ENCODE data around the gene VEPH1.

VEPH1 gene

GRCh38 chr3:157529751-157530150 is 26.5 kb upstream of the VEPH1 start:
- Histone ChIP-seq H2BK120ac (ENCODE audit: low read depth, low read length) (no peak overlapping the region), H3K4me2 (ENCODE audit: low read length) (no peak overlapping the region), H3K18ac (ENCODE audit: low read length) (no peak overlapping the region), H3K4me3 (ENCODE audit: low read length) (no peak overlapping the region), H3K36me3 (ENCODE audit: control insufficient read depth, insufficient read depth, low read length) (no peaks in the 10 kb centered on the region), H2BK5ac (ENCODE audit: low read length) (no peak overlapping the region), H3K4ac (ENCODE audit: low read depth, low read length) (no peak overlapping the region), H3K79me1 (ENCODE audit: low read length) (no peaks in the 10 kb centered on the region), H3K56ac (ENCODE audit: low read length) (no peak overlapping the region), H2BK15ac (replicated peaks; ENCODE audit: low read depth) (no peak overlapping the region), H3K9ac (ENCODE audit: low read length) (no peak overlapping the region), H3K27me3 (ENCODE audit: insufficient read depth, low read length, poor library complexity) (no peaks in the 10 kb centered on the region), H3K27ac (ENCODE audit: low read depth, low read length) (no peak overlapping the region), H2AK5ac (ENCODE audit: low read length) (no peak overlapping the region), H3K23ac (ENCODE audit: low read length) (no peak overlapping the region), H4K5ac (ENCODE audit: low read length) (no peak overlapping the region), H3K79me2 (ENCODE audit: control insufficient read depth, insufficient read depth, low read length) (no peaks in the 10 kb centered on the region), H3K4me1 (ENCODE audit: control insufficient read depth, low read depth, low read length) (peaks cover 2% of the 10 kb centered on the region), H4K8ac (ENCODE audit: low read depth, low read length) (no peak overlapping the region)
- DNase-seq, result no peak
- WGBS (ENCODE audit: extremely low coverage, insufficient coverage, low lambda C conversion rate), result no CpG with 5 or more reads among the region's 2 CpGs

GRCh38 chr3:157529085-157529484 is 25.9 kb upstream of the VEPH1 start:
- Histone ChIP-seq H2BK120ac (ENCODE audit: low read depth, low read length) (no peak overlapping the region), H3K4ac (ENCODE audit: low read depth, low read length) (no peak overlapping the region), H3K23ac (ENCODE audit: low read length) (no peak overlapping the region), H3K4me3 (ENCODE audit: low read length) (no peak overlapping the region), H2BK5ac (ENCODE audit: low read length) (no peak overlapping the region), H3K18ac (ENCODE audit: low read length) (no peak overlapping the region), H3K79me1 (ENCODE audit: low read length) (no peaks in the 10 kb centered on the region), H3K56ac (ENCODE audit: low read length) (no peak overlapping the region), H3K9ac (ENCODE audit: low read length) (no peak overlapping the region), H2AK5ac (ENCODE audit: low read length) (no peak overlapping the region), H3K79me2 (ENCODE audit: control insufficient read depth, insufficient read depth, low read length) (no peaks in the 10 kb centered on the region), H2BK15ac (replicated peaks; ENCODE audit: low read depth) (no peak overlapping the region), H3K4me2 (ENCODE audit: low read length) (no peak overlapping the region), H3K4me1 (ENCODE audit: control insufficient read depth, low read depth, low read length) (peaks cover 2% of the 10 kb centered on the region), H3K27me3 (ENCODE audit: insufficient read depth, low read length, poor library complexity) (no peaks in the 10 kb centered on the region), H3K36me3 (ENCODE audit: control insufficient read depth, insufficient read depth, low read length) (no peaks in the 10 kb centered on the region), H4K8ac (ENCODE audit: low read depth, low read length) (no peak overlapping the region), H3K27ac (ENCODE audit: low read depth, low read length) (no peak overlapping the region), H4K5ac (ENCODE audit: low read length) (no peak overlapping the region)
- WGBS (ENCODE audit: extremely low coverage, insufficient coverage, low lambda C conversion rate), result no CpG with 5 or more reads among the region's 2 CpGs
- DNase-seq, result no peak

- Histone ChIP-seq H3K18ac (ENCODE audit: low read length) (no peak overlapping the region), H2BK5ac (ENCODE audit: low read length) (no peak overlapping the region), H2AK5ac (ENCODE audit: low read length) (no peak overlapping the region), H3K79me1 (ENCODE audit: low read length) (no peaks in the 10 kb centered on the region), H3K27me3 (ENCODE audit: insufficient read depth, low read length, poor library complexity) (no peaks in the 10 kb centered on the region), H3K23ac (ENCODE audit: low read length) (no peak overlapping the region), H3K36me3 (ENCODE audit: control insufficient read depth, insufficient read depth, low read length) (no peaks in the 10 kb centered on the region), H4K8ac (ENCODE audit: low read depth, low read length) (no peak overlapping the region), H4K5ac (ENCODE audit: low read length) (no peak overlapping the region), H2BK120ac (ENCODE audit: low read depth, low read length) (no peak overlapping the region), H3K27ac (ENCODE audit: low read depth, low read length) (no peak overlapping the region), H3K4ac (ENCODE audit: low read depth, low read length) (no peak overlapping the region), H3K4me2 (ENCODE audit: low read length) (no peak overlapping the region), H2BK15ac (replicated peaks; ENCODE audit: low read depth) (no peak overlapping the region), H3K4me1 (ENCODE audit: control insufficient read depth, low read depth, low read length) (peaks cover 2% of the 10 kb centered on the region), H3K56ac (ENCODE audit: low read length) (no peak overlapping the region), H3K9ac (ENCODE audit: low read length) (no peak overlapping the region), H3K4me3 (ENCODE audit: low read length) (no peak overlapping the region), H3K79me2 (ENCODE audit: control insufficient read depth, insufficient read depth, low read length) (no peaks in the 10 kb centered on the region)
- DNase-seq, result no peak
- no CpG with 5 or more reads among the region's 5 CpGs for WGBS (ENCODE audit: extremely low coverage, insufficient coverage, low lambda C conversion rate)
Measured at GRCh38 chr3:157527131-157527881, 24.1 kb upstream of the VEPH1 start.

- no peak overlapping the region for H2BK15ac ChIP-seq (replicated peaks; ENCODE audit: low read depth)
- no peak overlapping the region for H3K23ac ChIP-seq (ENCODE audit: low read length)
- no peak overlapping the region for H3K18ac ChIP-seq (ENCODE audit: low read length)
- no peaks in the 10 kb centered on the region for H3K79me1 ChIP-seq (ENCODE audit: low read length)
- no peak overlapping the region for H3K27ac ChIP-seq (ENCODE audit: low read depth, low read length)
- no peak overlapping the region for H2BK120ac ChIP-seq (ENCODE audit: low read depth, low read length)
- no peak overlapping the region for H4K8ac ChIP-seq (ENCODE audit: low read depth, low read length)
- no peak overlapping the region for H3K4ac ChIP-seq (ENCODE audit: low read depth, low read length)
- no peaks in the 10 kb centered on the region for H3K27me3 ChIP-seq (ENCODE audit: insufficient read depth, low read length, poor library complexity)
- no peak overlapping the region for H3K4me2 ChIP-seq (ENCODE audit: low read length)
- no peak overlapping the region for H3K4me3 ChIP-seq (ENCODE audit: low read length)
- no peaks in the 10 kb centered on the region for H3K4me1 ChIP-seq (ENCODE audit: control insufficient read depth, low read depth, low read length)
- H3K9ac ChIP-seq (ENCODE audit: low read length), result no peak overlapping the region
- H3K36me3 ChIP-seq (ENCODE audit: control insufficient read depth, insufficient read depth, low read length), result no peaks in the 10 kb centered on the region
- H2BK5ac ChIP-seq (ENCODE audit: low read length), result no peak overlapping the region
- no CpG with 5 or more reads among the region's 2 CpGs for WGBS (ENCODE audit: extremely low coverage, insufficient coverage, low lambda C conversion rate)
- no peak overlapping the region for H2AK5ac ChIP-seq (ENCODE audit: low read length)
- H3K79me2 ChIP-seq (ENCODE audit: control insufficient read depth, insufficient read depth, low read length), result no peaks in the 10 kb centered on the region
- DNase-seq, result no peak
- H3K56ac ChIP-seq (ENCODE audit: low read length), result no peak overlapping the region
- H4K5ac ChIP-seq (ENCODE audit: low read length), result no peak overlapping the region
Measured at GRCh38 chr3:157526036-157526435, 22.8 kb upstream of the VEPH1 start.

GRCh38 chr3:157523814-157524213 is 20.6 kb upstream of the VEPH1 start:
- no peaks in the 10 kb centered on the region for H3K79me1 ChIP-seq (ENCODE audit: low read length)
- no peak overlapping the region for H3K4me3 ChIP-seq (ENCODE audit: low read length)

GRCh38 chr3:157522648-157523047 is 19.4 kb upstream of the VEPH1 start:
- H4K5ac ChIP-seq (ENCODE audit: low read length), result no peak overlapping the region
- no peaks in the 10 kb centered on the region for H3K79me1 ChIP-seq (ENCODE audit: low read length)
- no peak overlapping the region for H3K4ac ChIP-seq (ENCODE audit: low read depth, low read length)
- H3K18ac ChIP-seq (ENCODE audit: low read length), result no peak overlapping the region
- H3K4me3 ChIP-seq (ENCODE audit: low read length), result no peak overlapping the region
- H3K23ac ChIP-seq (ENCODE audit: low read length), result no peak overlapping the region
- no peak for DNase-seq
- H2BK120ac ChIP-seq (ENCODE audit: low read depth, low read length), result no peak overlapping the region
- no peaks in the 10 kb centered on the region for H3K27me3 ChIP-seq (ENCODE audit: insufficient read depth, low read length, poor library complexity)
- no peaks in the 10 kb centered on the region for H3K4me1 ChIP-seq (ENCODE audit: control insufficient read depth, low read depth, low read length)
- H3K4me2 ChIP-seq (ENCODE audit: low read length), result no peak overlapping the region
- H4K8ac ChIP-seq (ENCODE audit: low read depth, low read length), result no peak overlapping the region
- H3K36me3 ChIP-seq (ENCODE audit: control insufficient read depth, insufficient read depth, low read length), result no peaks in the 10 kb centered on the region
- no peak overlapping the region for H2BK15ac ChIP-seq (replicated peaks; ENCODE audit: low read depth)
- H2AK5ac ChIP-seq (ENCODE audit: low read length), result no peak overlapping the region
- H3K27ac ChIP-seq (ENCODE audit: low read depth, low read length), result no peak overlapping the region
- H3K56ac ChIP-seq (ENCODE audit: low read length), result no peak overlapping the region
- H3K79me2 ChIP-seq (ENCODE audit: control insufficient read depth, insufficient read depth, low read length), result no peaks in the 10 kb centered on the region
- no peak overlapping the region for H3K9ac ChIP-seq (ENCODE audit: low read length)
- no peak overlapping the region for H2BK5ac ChIP-seq (ENCODE audit: low read length)

More at GRCh38 chr3:157523814-157524213, 20.6 kb upstream of the VEPH1 start:
- no peaks in the 10 kb centered on the region for H3K27me3 ChIP-seq (ENCODE audit: insufficient read depth, low read length, poor library complexity)
- H4K8ac ChIP-seq (ENCODE audit: low read depth, low read length), result no peak overlapping the region
- no peak overlapping the region for H3K4ac ChIP-seq (ENCODE audit: low read depth, low read length)
- H2AK5ac ChIP-seq (ENCODE audit: low read length), result no peak overlapping the region
- no peak overlapping the region for H3K4me2 ChIP-seq (ENCODE audit: low read length)
- no peak overlapping the region for H3K56ac ChIP-seq (ENCODE audit: low read length)
- H3K27ac ChIP-seq (ENCODE audit: low read depth, low read length), result no peak overlapping the region
- no peak overlapping the region for H2BK15ac ChIP-seq (replicated peaks; ENCODE audit: low read depth)
- DNase-seq, result no peak
- no CpG with 5 or more reads among the region's 1 CpG for WGBS (ENCODE audit: extremely low coverage, insufficient coverage, low lambda C conversion rate)
- no peak overlapping the region for H2BK5ac ChIP-seq (ENCODE audit: low read length)
- H3K79me2 ChIP-seq (ENCODE audit: control insufficient read depth, insufficient read depth, low read length), result no peaks in the 10 kb centered on the region
- H3K23ac ChIP-seq (ENCODE audit: low read length), result no peak overlapping the region
- no peak overlapping the region for H4K5ac ChIP-seq (ENCODE audit: low read length)
- H2BK120ac ChIP-seq (ENCODE audit: low read depth, low read length), result no peak overlapping the region
- no peaks in the 10 kb centered on the region for H3K36me3 ChIP-seq (ENCODE audit: control insufficient read depth, insufficient read depth, low read length)
- H3K4me1 ChIP-seq (ENCODE audit: control insufficient read depth, low read depth, low read length), result no peaks in the 10 kb centered on the region
- no peak overlapping the region for H3K18ac ChIP-seq (ENCODE audit: low read length)
- no peak overlapping the region for H3K9ac ChIP-seq (ENCODE audit: low read length)

Measured in mesendoderm (in vitro differentiated cells).